SU-DHL-6 (cell line): ENCODE measurements around the gene PRDM11.

Source experiments
- H2AFZ ChIP-seq: fragments of 200-600 bp; sonication (generic); 2 replicates; pipeline ENCODE4 v1.6.1; 2014; ENCODE audit warnings: low read depth, mild to moderate bottlenecking, moderate library complexity, mixed read lengths, antibody characterized with exemption, low read length; ENCODE audit not compliant: severe bottlenecking
- H3F3A ChIP-seq: fragments of 200-600 bp; shearing (Covaris generic); 2 replicates; pipeline ENCODE4 v1.6.0; 2016; ENCODE audit warnings: antibody characterized with exemption, mild to moderate bottlenecking; ENCODE audit not compliant: insufficient read depth
- H3K27ac ChIP-seq: fragments of 200-600 bp; sonication (generic); 2 replicates; pipeline ENCODE4 v1.5.1; 2016; ENCODE audit warnings: low read depth, mild to moderate bottlenecking, low read length, moderate library complexity, mixed read lengths
- H3K27me3 ChIP-seq: fragments of 200-600 bp; sonication (generic), shearing (Covaris generic); 2 replicates; pipeline ENCODE4 v1.6.0; 2014; ENCODE audit warnings: mild to moderate bottlenecking, low read length
- H3K36me3 ChIP-seq: fragments of 200-600 bp; sonication (generic); 2 replicates; pipeline ENCODE4 v1.6.1; 2014; ENCODE audit warnings: mild to moderate bottlenecking, low read length, mixed read lengths
- H3K4me2 ChIP-seq: fragments of 300-600, 200-600 bp; shearing (Covaris generic), sonication (generic); 2 replicates; pipeline ENCODE4 v1.6.0; 2014; ENCODE audit warnings: low read length, low read depth, mild to moderate bottlenecking; ENCODE audit not compliant: poor library complexity, severe bottlenecking
- H3K4me3 ChIP-seq: fragments of 200-600 bp; sonication (generic); 2 replicates; pipeline ENCODE4 v1.5.1; 2014; ENCODE audit warnings: antibody characterized with exemption, low read length, mild to moderate bottlenecking, mixed read lengths; ENCODE audit not compliant: insufficient read depth, poor library complexity, severe bottlenecking
- H3K79me2 ChIP-seq: fragments of 200-600 bp; sonication (generic); 2 replicates; pipeline ENCODE4 v1.6.1; 2014; ENCODE audit warnings: mild to moderate bottlenecking, low read length, moderate library complexity; ENCODE audit not compliant: insufficient read depth
- H3K9ac ChIP-seq: fragments of 200-600 bp; sonication (generic); 2 replicates; pipeline ENCODE4 v1.7.0; 2014; ENCODE audit warnings: mild to moderate bottlenecking, low read length
- H3K9me2 ChIP-seq: fragments of 200-600 bp; sonication (generic); replicated peaks from 2 replicates; pipeline ENCODE4 v1.6.1; 2014; ENCODE audit warnings: low read length; ENCODE audit not compliant: insufficient read depth
- H3K9me3 ChIP-seq: fragments of 200-600 bp; sonication (generic); 2 replicates; pipeline ENCODE4 v1.6.1; 2014; ENCODE audit warnings: low read length, mixed read lengths; ENCODE audit not compliant: insufficient read depth
- H4K20me1 ChIP-seq: fragments of 200-600 bp; sonication (generic); 2 replicates; pipeline ENCODE4 v1.6.1; 2014; ENCODE audit warnings: low read depth, mild to moderate bottlenecking, antibody characterized with exemption, low read length, moderate library complexity, mixed read lengths
- EZH2phosphoT487 ChIP-seq: fragments of 200-600 bp; sonication (generic), shearing (Covaris generic); conservative IDR thresholded peaks from 2 replicates; pipeline ENCODE4 v1.6.1; 2018; ENCODE audit warnings: mild to moderate bottlenecking, antibody characterized with exemption, low read length, moderate library complexity, mixed read lengths
- TF ChIP-seq, protein P1 (sequence below): fragments of 200-600 bp; sonication (generic); IDR thresholded peaks from one replicate; pipeline ENCODE4 v1.5.1; 2017; ENCODE audit warnings: antibody characterized with exemption, mild to moderate bottlenecking, low read length, moderate library complexity; ENCODE audit not compliant: insufficient read depth, poor library complexity, severe bottlenecking

PRDM11 gene

DNA sequence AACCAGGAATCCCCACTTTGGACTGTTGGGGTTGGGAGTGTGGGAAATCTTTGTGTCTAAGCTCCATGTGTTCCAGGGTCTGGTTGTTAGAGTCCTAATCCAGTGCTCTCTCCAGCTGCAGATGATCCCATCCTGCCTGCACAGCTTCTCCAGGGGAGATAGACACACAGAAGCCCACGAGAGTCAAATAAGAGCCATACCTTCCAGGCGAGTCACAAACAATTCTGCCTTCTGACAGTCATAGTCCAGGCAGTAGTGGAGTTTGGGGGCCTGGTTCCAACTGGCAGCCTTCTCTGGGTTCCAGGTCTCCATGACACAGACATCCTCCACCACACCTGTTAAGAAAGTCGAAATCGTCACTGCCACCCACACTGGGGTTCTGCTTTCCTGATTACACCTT is 107.6 kb downstream of the PRDM11 start:
- no peak overlapping the region for H2AFZ ChIP-seq
- no peak for TF ChIP-seq EZH2phosphoT487
- TF ChIP-seq, protein P1, sequence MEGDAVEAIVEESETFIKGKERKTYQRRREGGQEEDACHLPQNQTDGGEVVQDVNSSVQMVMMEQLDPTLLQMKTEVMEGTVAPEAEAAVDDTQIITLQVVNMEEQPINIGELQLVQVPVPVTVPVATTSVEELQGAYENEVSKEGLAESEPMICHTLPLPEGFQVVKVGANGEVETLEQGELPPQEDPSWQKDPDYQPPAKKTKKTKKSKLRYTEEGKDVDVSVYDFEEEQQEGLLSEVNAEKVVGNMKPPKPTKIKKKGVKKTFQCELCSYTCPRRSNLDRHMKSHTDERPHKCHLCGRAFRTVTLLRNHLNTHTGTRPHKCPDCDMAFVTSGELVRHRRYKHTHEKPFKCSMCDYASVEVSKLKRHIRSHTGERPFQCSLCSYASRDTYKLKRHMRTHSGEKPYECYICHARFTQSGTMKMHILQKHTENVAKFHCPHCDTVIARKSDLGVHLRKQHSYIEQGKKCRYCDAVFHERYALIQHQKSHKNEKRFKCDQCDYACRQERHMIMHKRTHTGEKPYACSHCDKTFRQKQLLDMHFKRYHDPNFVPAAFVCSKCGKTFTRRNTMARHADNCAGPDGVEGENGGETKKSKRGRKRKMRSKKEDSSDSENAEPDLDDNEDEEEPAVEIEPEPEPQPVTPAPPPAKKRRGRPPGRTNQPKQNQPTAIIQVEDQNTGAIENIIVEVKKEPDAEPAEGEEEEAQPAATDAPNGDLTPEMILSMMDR: no peak
- H3K9me3 ChIP-seq: no peaks in the 10 kb centered on the region
- H3K9ac ChIP-seq: no peak overlapping the region
- no peaks in the 10 kb centered on the region for H3K36me3 ChIP-seq
- H4K20me1 ChIP-seq: no peaks in the 10 kb centered on the region
- H3K79me2 ChIP-seq: no peaks in the 10 kb centered on the region
- H3K27ac ChIP-seq: no peak overlapping the region
- H3K9me2 ChIP-seq: no peaks in the 10 kb centered on the region
- H3K27me3 ChIP-seq: no peaks in the 10 kb centered on the region
- no peak overlapping the region for H3K4me2 ChIP-seq
- no peak overlapping the region for H3K4me3 ChIP-seq
- no peaks in the 10 kb centered on the region for H3F3A ChIP-seq

DNA sequence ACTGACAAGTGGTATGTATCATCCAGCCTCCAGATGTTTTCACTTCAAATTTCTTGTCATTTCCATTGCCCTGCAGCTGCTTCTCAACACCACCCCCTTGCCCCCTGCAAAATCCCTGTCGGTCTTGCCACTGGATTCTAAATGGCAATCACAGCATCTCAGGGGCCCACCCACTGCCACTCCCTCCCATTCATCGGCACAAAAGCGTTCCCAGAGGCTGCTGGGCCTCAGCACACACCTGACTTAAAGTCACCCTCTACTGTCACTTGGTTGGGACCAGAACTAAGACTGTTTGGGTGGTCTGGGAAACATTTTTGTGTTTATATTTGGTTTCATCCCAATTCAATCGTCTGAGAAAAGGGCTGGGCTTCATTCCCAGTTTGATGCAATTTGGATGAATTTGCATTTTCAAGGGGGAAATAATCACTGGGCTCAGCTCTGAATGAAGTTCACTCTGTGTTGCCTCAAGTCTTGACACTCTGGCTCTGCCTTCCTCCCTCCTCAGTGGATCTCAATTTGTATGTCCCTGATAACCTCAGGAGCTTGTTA is 112.6 kb downstream of the PRDM11 start:
- no peak overlapping the region for H3K4me3 ChIP-seq
- H3K9ac ChIP-seq: no peak overlapping the region
- no peak for TF ChIP-seq EZH2phosphoT487
- TF ChIP-seq, protein P1: no peak
- no peak overlapping the region for H2AFZ ChIP-seq
- no peaks in the 10 kb centered on the region for H3K9me2 ChIP-seq
- no peaks in the 10 kb centered on the region for H3K79me2 ChIP-seq
- no peaks in the 10 kb centered on the region for H4K20me1 ChIP-seq
- H3K27me3 ChIP-seq: no peaks in the 10 kb centered on the region
- no peak overlapping the region for H3K27ac ChIP-seq
- no peaks in the 10 kb centered on the region for H3K9me3 ChIP-seq
- no peak overlapping the region for H3K4me2 ChIP-seq
- H3K36me3 ChIP-seq: no peaks in the 10 kb centered on the region
- no peaks in the 10 kb centered on the region for H3F3A ChIP-seq

DNA sequence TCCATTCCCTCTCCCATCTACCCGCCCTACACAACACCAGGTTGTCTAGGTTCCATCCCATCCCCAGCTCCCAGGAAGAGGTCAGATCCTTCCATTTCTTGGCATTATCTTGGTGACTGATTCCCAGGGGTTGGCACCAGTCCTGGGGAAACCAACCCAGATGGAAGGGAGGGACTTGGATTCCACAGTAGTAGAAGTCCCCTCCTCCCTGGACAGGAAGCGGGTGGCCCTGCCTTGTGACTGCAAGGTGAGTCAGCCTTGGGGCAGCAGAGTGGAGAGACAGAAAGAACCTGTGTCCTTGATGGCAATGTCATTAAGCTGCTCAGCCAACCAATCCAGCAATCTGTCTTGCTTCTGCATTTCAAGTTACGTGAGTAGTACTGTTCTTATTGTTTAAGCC is 113.2 kb downstream of the PRDM11 start:
- H3K4me2 ChIP-seq: no peak overlapping the region
- no peaks in the 10 kb centered on the region for H3K36me3 ChIP-seq
- no peak for TF ChIP-seq EZH2phosphoT487
- TF ChIP-seq, protein P1: no peak
- H4K20me1 ChIP-seq: no peaks in the 10 kb centered on the region
- H3K9ac ChIP-seq: no peak overlapping the region
- no peak overlapping the region for H2AFZ ChIP-seq
- H3K9me3 ChIP-seq: no peaks in the 10 kb centered on the region
- no peaks in the 10 kb centered on the region for H3F3A ChIP-seq
- no peaks in the 10 kb centered on the region for H3K9me2 ChIP-seq
- H3K79me2 ChIP-seq: no peaks in the 10 kb centered on the region
- H3K27ac ChIP-seq: no peak overlapping the region
- H3K4me3 ChIP-seq: no peak overlapping the region
- no peaks in the 10 kb centered on the region for H3K27me3 ChIP-seq
